H9 (cell line): ENCODE results near the gene MIA3. TPM values are rescaled to one million over a fixed set of nuclear protein-coding genes. Genes with fewer than 3 reads are reported as not detected.

Experiments
- DNase-seq: peaks from one replicate; pipeline ENCODE4 v3.0.0-alpha.2; 2017
- H2AFZ ChIP-seq: one replicate; pipeline ENCODE4 v1.6.1; 2013; ENCODE audit warnings: mild to moderate bottlenecking, low read length, control low read depth, moderate library complexity
- H2AK5ac ChIP-seq: 2 replicates; pipeline ENCODE4 v1.6.1; 2013; ENCODE audit warnings: low read length, control low read depth, mixed read lengths; ENCODE audit not compliant: insufficient read length
- H2BK120ac ChIP-seq: one replicate; pipeline ENCODE4 v1.6.1; 2013; ENCODE audit warnings: low read depth, mild to moderate bottlenecking, low read length, control low read depth, inconsistent platforms; ENCODE audit not compliant: poor library complexity, severe bottlenecking
- H2BK12ac ChIP-seq: 2 replicates; pipeline ENCODE4 v1.6.1; 2013; ENCODE audit warnings: low read length, control low read depth, mixed read lengths, low read depth; ENCODE audit not compliant: insufficient read length
- H2BK15ac ChIP-seq: 2 replicates; pipeline ENCODE4 v1.6.1; 2013; ENCODE audit warnings: low read depth, low read length, control low read depth
- H2BK20ac ChIP-seq: one replicate; pipeline ENCODE4 v1.6.1; 2013; ENCODE audit warnings: low read depth, mild to moderate bottlenecking, low read length, control low read depth, inconsistent platforms; ENCODE audit not compliant: poor library complexity, severe bottlenecking
- H2BK5ac ChIP-seq: 2 replicates; pipeline ENCODE4 v1.6.1; 2013; ENCODE audit warnings: low read length, control low read depth, mixed read lengths; ENCODE audit not compliant: insufficient read length
- H3K14ac ChIP-seq: 2 replicates; pipeline ENCODE4 v1.6.1; 2013; ENCODE audit warnings: low read length, control low read depth; ENCODE audit not compliant: insufficient read depth
- H3K18ac ChIP-seq: 2 replicates; pipeline ENCODE4 v1.6.1; 2013; ENCODE audit warnings: low read depth, mild to moderate bottlenecking, mixed read lengths, low read length, control low read depth; ENCODE audit not compliant: insufficient read length
- H3K23ac ChIP-seq: 2 replicates; pipeline ENCODE4 v1.6.1; 2013; ENCODE audit warnings: low read length, control low read depth, mixed read lengths, low read depth; ENCODE audit not compliant: insufficient read length
- H3K23me2 ChIP-seq: 2 replicates; pipeline ENCODE4 v1.6.1; 2013; ENCODE audit warnings: low read depth, mild to moderate bottlenecking, mixed read lengths, low read length, control low read depth; ENCODE audit not compliant: insufficient read length, poor library complexity, severe bottlenecking
- H3K27ac ChIP-seq: 2 replicates; pipeline ENCODE4 v1.5.1; 2013; ENCODE audit warnings: low read length, control low read depth, mixed read lengths, low read depth; ENCODE audit not compliant: insufficient read length
- H3K27me3 ChIP-seq: 2 replicates; pipeline ENCODE4 v1.6.1; 2013; ENCODE audit warnings: low read length, control low read depth, inconsistent platforms; ENCODE audit not compliant: insufficient read depth
- H3K4ac ChIP-seq: 2 replicates; pipeline ENCODE4 v1.6.1; 2013; ENCODE audit warnings: low read depth, mild to moderate bottlenecking, control low read depth, inconsistent platforms, low read length, moderate library complexity
- H3K4me1 ChIP-seq: 2 replicates; pipeline ENCODE4 v1.6.1; 2013; ENCODE audit warnings: low read length, control low read depth, inconsistent platforms; ENCODE audit not compliant: insufficient read depth
- H3K4me2 ChIP-seq: 2 replicates; pipeline ENCODE4 v1.6.1; 2013; ENCODE audit warnings: low read length, control low read depth, mixed read lengths; ENCODE audit not compliant: insufficient read length, insufficient read depth
- H3K56ac ChIP-seq: 2 replicates; pipeline ENCODE4 v1.6.1; 2013; ENCODE audit warnings: low read depth, mild to moderate bottlenecking, mixed read lengths, low read length, control low read depth; ENCODE audit not compliant: insufficient read length
- H3K79me1 ChIP-seq: 2 replicates; pipeline ENCODE4 v1.6.1; 2013; ENCODE audit warnings: low read depth, mild to moderate bottlenecking, moderate library complexity, low read length, control low read depth, inconsistent platforms; ENCODE audit not compliant: insufficient read depth, poor library complexity, severe bottlenecking
- H3K79me2 ChIP-seq: 2 replicates; pipeline ENCODE4 v1.6.1; 2013; ENCODE audit warnings: low read length, control low read depth, inconsistent platforms; ENCODE audit not compliant: insufficient read depth
- H3K9ac ChIP-seq: 2 replicates; pipeline ENCODE4 v1.6.1; 2013; ENCODE audit warnings: low read length, control low read depth, mixed read lengths; ENCODE audit not compliant: insufficient read length; ENCODE audit errors: extremely low read depth
- H3K9me3 ChIP-seq: one replicate; pipeline ENCODE4 v1.6.1; 2013; ENCODE audit warnings: low read depth, low read length, inconsistent platforms; ENCODE audit not compliant: control insufficient read depth
- H3T11ph ChIP-seq: one replicate; pipeline ENCODE4 v1.6.1; 2013; ENCODE audit warnings: mild to moderate bottlenecking, low read length, control low read depth, inconsistent platforms
- H4K20me1 ChIP-seq: one replicate; pipeline ENCODE4 v1.6.1; 2013; ENCODE audit not compliant: control insufficient read depth, insufficient read length, insufficient read depth
- H4K5ac ChIP-seq: 2 replicates; pipeline ENCODE4 v1.6.1; 2013; ENCODE audit warnings: low read depth, mild to moderate bottlenecking, mixed read lengths, low read length, control low read depth; ENCODE audit not compliant: insufficient read length
- H4K8ac ChIP-seq: replicated peaks from 2 replicates; pipeline ENCODE4 v1.6.1; 2013; ENCODE audit warnings: low read length, control low read depth, mixed read lengths, low read depth; ENCODE audit not compliant: insufficient read length
- H4K91ac ChIP-seq: 2 replicates; pipeline ENCODE4 v1.6.1; 2013; ENCODE audit warnings: low read depth, mild to moderate bottlenecking, moderate library complexity, mixed read lengths, low read length, control low read depth; ENCODE audit not compliant: insufficient read length
- H3K27ac Mint-ChIP-seq, 3 experiments: 2 replicates in 2 of 3; 3 replicates in 1 of 3; pipeline ENCODE4 v1.8.0; 2020 to 2021; ENCODE audit warnings: mixed read lengths in 3 of 3, mild to moderate bottlenecking in 1 of 3, moderate library complexity in 1 of 3
- H3K27me3 Mint-ChIP-seq: 2 replicates; pipeline ENCODE4 v1.8.0; 2021; ENCODE audit warnings: low read depth, mild to moderate bottlenecking, moderate library complexity, mixed read lengths
- H3K36me3 Mint-ChIP-seq, 3 experiments: 2 replicates in 2 of 3; 3 replicates in 1 of 3; pipeline ENCODE4 v1.8.0; 2020 to 2021; ENCODE audit warnings: low read depth in 3 of 3, mixed read lengths in 3 of 3; ENCODE audit not compliant: insufficient read depth in 1 of 3
- H3K4me1 Mint-ChIP-seq, 2 experiments: 2 replicates each; pipeline ENCODE4 v1.8.0; 2020; ENCODE audit warnings: mixed read lengths in 2 of 2
- H3K4me3 Mint-ChIP-seq, 2 experiments: 2 replicates in 1 of 2; 3 replicates in 1 of 2; pipeline ENCODE4 v1.8.0; 2020 to 2021; ENCODE audit warnings: mild to moderate bottlenecking in 2 of 2, mixed read lengths in 2 of 2, moderate library complexity in 1 of 2
- H3K9me3 Mint-ChIP-seq, 2 experiments: 2 replicates in 1 of 2; 3 replicates in 1 of 2; pipeline ENCODE4 v1.8.0; 2020; ENCODE audit warnings: mild to moderate bottlenecking in 2 of 2, mixed read lengths in 2 of 2, moderate library complexity in 1 of 2
- WGBS: extraction: QIAGEN DNeasy Blood & Tissue Kit; methylation state at CpG from one replicate; pipeline ENCODE4 v1.1.7; 2013; ENCODE audit warnings: missing lambda C conversion rate, low lambda C conversion rate, mixed read lengths; ENCODE audit not compliant: insufficient read length; ENCODE audit errors: extremely low coverage; 5-methylcytosine and 5-hydroxymethylcytosine counted together
- total RNA-seq: library from RNA; stranded (reverse); gene quantifications from 2 replicates; pipeline ENCODE4 v1.2.1, GENCODE V29; 2021
- TF ChIP-seq, protein P1 (sequence below): fragments of 200-600 bp; sonication (generic); conservative IDR thresholded peaks from 3 replicates; pipeline ENCODE4 v1.8.0; 2021; ENCODE audit warnings: antibody characterized with exemption, mild to moderate bottlenecking

Gene MIA3
- total RNA-seq, 1 experiment from 2014 or later = 55.5 TPM

DNA sequence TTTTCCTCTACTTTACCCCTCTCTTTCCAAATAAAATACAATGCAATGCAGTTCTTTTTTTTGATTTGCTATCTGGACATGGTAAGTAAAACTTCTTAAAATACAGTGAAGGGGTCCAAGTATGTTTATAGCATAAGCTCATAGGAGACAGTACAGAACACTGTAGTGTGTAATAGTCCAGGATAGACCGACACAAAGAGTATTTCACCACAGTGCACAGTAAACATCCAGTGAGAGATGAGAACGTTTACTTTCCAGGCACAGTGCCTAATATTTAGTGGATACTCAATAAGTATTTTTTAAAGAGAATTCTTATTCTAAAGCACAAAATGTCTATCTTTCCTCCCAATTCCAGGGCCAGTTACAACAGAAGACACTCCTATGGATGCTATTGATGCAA lies 14.9 kb downstream of the MIA3 start:
- Histone ChIP-seq H4K5ac (no peak overlapping the region), H2BK15ac (no peak overlapping the region), H3K56ac (no peak overlapping the region), H3K27ac (no peak overlapping the region), H3K79me2 (no peaks in the 10 kb centered on the region), H3T11ph (no peak overlapping the region), H3K4ac (no peak overlapping the region), H3K27me3 (no peaks in the 10 kb centered on the region), H3K4me2 (no peak overlapping the region), H2BK20ac (no peak overlapping the region), H3K79me1 (peaks cover 2% of the 10 kb centered on the region), H3K9ac (no peak overlapping the region), H3K4me1 (no peaks in the 10 kb centered on the region), H3K9me3 (no peaks in the 10 kb centered on the region), H2AK5ac (no peak overlapping the region), H3K23ac (no peak overlapping the region), H2BK12ac (no peak overlapping the region), H3K23me2 (no peaks in the 10 kb centered on the region), H4K20me1 (no peaks in the 10 kb centered on the region), H2BK120ac (no peak overlapping the region), H2BK5ac (no peak overlapping the region), H3K14ac (no peak overlapping the region), H4K8ac (no peak overlapping the region), H3K18ac (no peak overlapping the region), H4K91ac (no peak overlapping the region), H2AFZ (no peak overlapping the region)
- no peak for DNase-seq
- Mint-ChIP-seq H3K27me3 (no peaks in the 10 kb centered on the region), H3K27ac (no peak overlapping the region), H3K36me3 (peaks cover 30 to 75% (median 73%) of the 10 kb centered on the region in 3 experiments; a peak in 6 of 7 replicates), H3K4me3 (no peak overlapping the region), H3K9me3 (no peaks in the 10 kb centered on the region), H3K4me1 (no peaks in the 10 kb centered on the region)
- TF ChIP-seq, protein P1, sequence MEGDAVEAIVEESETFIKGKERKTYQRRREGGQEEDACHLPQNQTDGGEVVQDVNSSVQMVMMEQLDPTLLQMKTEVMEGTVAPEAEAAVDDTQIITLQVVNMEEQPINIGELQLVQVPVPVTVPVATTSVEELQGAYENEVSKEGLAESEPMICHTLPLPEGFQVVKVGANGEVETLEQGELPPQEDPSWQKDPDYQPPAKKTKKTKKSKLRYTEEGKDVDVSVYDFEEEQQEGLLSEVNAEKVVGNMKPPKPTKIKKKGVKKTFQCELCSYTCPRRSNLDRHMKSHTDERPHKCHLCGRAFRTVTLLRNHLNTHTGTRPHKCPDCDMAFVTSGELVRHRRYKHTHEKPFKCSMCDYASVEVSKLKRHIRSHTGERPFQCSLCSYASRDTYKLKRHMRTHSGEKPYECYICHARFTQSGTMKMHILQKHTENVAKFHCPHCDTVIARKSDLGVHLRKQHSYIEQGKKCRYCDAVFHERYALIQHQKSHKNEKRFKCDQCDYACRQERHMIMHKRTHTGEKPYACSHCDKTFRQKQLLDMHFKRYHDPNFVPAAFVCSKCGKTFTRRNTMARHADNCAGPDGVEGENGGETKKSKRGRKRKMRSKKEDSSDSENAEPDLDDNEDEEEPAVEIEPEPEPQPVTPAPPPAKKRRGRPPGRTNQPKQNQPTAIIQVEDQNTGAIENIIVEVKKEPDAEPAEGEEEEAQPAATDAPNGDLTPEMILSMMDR = no peak
- no CpG with 5 or more reads among the region's 2 CpGs for WGBS
